HG02852 (cell line): ENCODE data around the gene VAPA.

Experiments used
- ATAC-seq: cut with Tn5 transposase; IDR thresholded peaks from one replicate; pipeline ENCODE4 v1.9.1; 2021; ENCODE audit warnings: mild to moderate bottlenecking, moderate library complexity; ENCODE audit not compliant: unreplicated experiment

Gene VAPA

DNA sequence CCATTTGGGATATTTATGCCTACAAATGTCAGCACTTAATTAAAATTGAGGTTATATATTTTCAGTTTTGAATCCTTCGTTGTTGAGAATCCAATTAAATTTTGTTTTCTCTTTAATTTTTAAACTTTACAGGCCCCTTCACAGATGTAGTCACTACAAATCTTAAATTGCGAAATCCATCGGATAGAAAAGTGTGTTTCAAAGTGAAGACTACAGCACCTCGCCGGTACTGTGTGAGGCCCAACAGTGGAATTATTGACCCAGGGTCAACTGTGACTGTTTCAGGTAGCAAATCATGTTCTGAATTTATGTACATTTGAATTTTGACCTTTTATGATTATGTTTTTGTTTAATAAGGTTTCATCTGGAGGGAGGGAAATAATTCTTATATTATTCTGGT, 17.9 kb downstream of the VAPA start:
- no peak for ATAC-seq

DNA sequence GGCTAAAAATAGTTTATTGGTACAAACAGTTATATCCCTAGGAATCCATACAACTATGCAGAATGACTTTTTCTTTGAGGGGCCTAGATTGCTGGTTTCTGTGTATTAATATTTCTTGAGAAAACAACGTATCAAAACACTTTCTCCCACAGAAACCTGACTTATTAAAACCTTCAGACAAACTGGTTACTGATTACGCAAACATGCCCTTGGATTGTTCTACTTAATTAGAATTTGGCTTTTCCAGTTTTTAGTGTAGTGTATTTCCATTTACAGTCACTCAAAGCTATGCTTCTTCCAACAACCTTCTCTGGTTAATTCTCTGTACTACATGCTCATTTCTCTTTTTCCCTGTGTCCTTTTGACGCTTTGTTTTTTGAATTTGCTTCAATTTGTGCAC, 20.0 kb downstream of the VAPA start:
- ATAC-seq, result no peak

DNA sequence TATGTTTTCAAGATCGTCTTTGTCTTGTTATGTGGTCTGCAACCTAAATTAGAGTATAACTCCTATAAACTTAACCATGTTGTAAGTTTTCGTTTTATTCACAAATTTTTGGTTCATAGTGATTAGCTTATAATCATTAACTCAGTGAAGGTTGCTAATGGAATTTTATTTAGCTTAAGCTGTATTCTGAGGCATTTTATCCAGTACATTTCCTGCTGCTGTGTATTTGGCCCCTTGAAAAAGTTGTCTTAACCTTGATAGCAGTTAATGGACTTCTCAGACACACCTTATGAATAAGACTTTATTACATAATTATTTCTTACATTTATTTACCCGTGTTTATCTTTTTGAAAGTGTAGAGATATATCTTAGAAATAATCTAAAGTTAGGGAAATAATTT, 20.5 kb downstream of the VAPA start:
- no peak for ATAC-seq

DNA sequence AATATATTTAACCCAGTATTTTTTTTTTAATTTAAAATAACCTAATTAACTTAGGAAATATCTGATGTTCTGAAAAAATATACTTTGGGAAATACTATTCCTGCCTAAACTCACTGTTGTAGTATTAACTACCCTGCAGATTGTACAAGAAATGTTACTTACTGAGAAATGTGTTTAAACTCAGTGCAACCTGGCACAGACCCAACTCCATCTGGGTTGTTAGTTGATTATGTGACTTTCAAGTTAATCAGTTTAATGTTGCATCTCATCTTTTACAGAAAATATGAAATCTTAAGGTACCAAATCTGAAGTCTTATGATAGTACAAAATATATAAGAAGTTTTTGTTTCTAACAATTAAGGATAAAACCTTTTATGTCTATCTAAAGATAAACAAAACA, 27.3 kb downstream of the VAPA start:
- ATAC-seq, result no peak

DNA sequence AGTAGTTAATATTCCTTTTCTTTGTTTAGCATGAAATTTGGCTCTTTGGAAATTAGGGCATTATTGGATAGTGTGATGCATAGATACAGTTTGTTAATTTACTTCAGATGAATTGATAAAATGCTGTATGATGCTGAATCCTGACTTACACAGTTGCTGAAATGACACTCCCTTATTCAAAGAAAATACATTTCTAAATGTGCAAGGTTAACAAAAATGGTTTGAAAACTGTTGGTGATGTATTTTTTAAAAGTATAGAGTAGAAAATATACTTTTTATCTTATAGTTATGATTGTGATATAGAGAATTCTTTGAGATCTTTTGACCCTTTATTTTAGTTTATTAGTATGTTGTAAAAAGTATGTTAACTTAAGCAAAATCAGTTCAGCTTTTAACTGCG, 27.8 kb downstream of the VAPA start:
- ATAC-seq, result no peak

DNA sequence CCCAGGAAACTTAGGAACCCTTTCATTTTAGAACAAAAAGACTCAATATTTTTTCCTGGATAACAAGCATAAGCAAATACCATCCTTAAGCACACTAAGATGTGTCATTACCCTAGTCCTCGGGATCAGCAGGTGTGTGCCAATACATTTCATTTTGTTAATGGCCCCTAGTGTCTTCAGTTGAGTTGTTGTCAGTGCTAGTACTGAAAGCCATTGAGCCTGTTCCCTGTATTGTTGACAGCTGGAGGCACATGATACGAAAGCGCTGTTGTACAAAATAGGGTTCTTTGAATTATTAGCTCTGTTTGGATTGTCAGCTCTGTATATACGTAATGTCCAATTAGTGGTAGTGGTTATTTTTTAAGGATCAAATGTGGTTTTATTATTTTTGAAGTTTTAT, 29.5 kb downstream of the VAPA start:
- no peak for ATAC-seq

DNA sequence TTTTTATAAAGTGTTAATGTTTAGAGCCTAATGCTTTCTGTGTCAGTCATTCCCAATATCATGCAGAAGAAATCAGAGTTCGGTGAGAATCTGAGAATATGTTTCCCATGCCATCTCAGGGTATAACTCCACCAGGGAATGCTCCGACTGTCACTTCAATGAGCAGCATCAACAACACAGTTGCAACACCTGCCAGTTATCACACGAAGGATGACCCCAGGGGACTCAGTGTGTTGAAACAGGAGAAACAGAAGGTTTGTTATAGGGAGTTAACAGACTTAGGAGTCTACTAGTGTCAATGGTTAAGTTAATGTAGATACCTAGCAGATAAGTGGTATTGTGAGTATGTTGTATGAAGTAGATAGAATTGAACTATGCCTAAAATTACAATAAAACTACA, 31.0 kb downstream of the VAPA start:
- ATAC-seq, result no peak

DNA sequence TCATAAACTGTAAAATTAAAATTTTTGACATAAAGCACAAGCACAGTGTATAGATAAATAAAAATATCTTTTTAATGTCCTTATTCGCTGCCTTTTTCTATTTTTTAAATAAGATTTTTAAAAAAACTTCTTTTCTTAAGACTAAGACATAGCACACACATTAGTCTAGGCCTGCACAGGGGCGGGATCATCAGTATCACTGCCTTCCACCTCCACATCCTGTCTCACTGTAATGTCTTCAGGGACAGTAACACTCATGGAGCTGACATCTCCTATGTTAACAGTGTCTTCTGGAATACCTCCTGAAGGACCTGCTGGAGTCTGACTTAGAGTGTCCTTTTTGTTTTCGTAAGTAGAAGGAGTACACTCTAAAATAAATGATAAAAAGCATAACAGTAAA, 33.0 kb downstream of the VAPA start:
- ATAC-seq, result no peak

DNA sequence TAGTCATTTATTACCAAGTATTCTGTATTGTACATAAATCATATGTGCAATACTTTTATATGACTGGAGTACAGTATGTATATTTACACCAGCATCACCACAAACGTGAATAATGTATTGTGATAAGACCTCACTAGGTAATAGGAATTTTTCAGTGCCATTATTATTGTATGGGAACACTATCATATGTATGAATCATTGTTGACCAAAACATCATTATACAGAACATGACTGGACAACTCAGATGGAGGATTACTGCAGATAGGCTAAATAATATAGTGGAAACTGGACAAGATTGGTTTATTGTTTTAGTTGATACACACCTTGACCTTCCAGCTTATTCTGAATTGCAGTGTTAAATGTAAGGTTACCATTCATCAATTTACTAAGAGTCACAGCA, 33.4 kb downstream of the VAPA start:
- no peak for ATAC-seq

DNA sequence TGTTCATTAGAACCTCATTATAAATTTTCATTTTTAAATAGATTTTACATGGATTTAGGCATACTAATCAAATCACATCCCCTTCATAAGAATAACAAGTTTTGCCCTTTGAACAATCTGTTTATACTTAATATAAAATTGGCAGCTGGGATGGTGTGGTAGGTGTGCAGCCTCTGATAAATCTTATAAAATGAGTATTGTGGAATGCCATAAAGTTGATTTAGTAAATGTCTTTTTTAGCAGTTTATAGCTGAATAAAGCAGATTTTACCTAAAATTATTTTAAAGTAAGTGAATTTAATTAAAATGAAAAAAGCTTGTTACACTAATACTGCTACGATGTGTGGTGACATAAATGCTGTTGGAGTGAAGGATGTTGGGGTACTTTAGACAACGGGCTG, 35.5 kb downstream of the VAPA start:
- no peak for ATAC-seq

DNA sequence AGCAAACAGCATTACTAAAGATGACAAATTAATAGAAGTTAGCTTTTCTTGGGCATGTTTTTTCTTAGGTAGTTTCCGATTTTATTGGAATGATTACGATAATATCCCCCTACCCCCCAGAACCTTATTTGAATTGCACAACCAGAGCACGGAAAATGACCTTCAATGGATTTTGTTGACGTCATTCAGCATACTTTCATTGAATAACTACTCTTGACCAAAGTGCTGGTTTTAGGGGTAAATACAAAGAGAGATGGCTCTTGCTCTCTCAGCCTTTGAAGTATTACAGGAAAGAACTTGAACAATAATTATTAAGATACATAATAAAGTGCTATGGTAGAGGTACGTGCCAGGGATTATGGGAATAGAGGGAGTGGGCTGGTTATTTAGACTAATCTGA, 36.0 kb downstream of the VAPA start:
- no peak for ATAC-seq

DNA sequence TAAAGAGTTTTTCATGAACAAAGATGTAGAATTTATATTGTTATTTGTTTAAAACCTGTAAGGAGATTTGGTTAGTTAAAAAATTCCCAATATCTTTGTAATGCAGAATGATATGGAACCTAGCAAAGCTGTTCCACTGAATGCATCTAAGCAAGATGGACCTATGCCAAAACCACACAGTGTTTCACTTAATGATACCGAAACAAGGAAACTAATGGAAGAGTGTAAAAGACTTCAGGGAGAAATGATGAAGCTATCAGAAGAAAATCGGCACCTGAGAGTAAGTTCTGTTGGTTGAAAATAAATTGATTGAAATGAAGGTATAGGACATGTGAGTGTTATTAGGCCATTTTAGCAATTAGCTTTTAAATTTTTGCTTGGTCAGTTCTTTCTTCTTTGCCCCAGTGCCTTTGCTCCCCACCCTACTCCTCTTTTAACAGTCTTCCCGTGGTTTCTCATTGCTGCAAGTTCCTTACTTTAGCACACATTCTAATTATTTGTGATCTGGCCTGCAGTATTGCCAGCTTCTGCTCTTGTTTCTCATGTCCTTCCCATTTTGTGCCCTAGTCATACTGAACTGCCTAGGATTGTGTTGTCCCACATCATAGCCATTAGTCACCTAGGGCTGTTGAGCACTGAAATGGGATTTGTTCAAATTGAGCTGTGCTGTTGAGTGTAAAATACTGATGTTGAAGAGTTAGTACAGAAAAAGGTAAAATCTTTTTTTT, 36.6 kb downstream of the VAPA start:
- ATAC-seq, result no peak

DNA sequence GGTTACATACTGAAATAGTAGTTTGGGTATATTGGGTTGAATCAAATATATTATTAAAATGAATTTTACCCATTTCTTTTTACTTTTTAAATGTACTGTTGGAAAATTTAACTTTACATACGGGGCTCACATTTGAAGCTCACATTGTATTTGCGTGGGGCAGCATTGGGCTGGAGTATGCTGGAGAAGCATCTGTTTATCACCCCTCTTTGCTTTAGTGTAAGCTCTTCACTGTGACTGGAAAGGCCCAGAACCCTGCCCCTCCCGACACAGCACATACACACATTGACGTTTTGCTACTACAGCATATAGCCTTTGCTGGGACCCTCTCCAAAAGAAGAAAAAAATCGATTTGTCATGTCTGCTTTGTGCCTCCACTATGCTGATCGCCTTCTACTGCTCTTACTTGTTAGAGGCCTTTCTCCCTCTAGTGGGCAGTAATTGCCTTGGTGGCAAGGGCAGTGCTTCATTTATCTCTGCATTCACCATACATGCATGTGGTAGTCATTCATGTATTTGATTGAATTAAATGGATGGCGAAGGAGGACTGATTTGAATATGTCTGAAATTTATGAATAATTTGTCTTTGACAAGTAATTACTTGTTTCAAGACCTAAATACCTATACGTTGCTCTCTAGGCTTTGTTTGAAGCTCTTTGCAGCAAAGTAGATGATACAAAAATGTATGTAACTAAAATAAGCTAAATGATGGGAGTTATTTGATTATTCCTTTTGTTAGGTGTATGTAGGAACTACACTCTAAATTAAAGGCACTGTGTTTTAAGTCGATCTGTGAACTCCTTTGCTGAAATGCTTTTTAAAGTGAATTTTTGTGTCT, 37.4 kb downstream of the VAPA start:
- no peak for ATAC-seq

DNA sequence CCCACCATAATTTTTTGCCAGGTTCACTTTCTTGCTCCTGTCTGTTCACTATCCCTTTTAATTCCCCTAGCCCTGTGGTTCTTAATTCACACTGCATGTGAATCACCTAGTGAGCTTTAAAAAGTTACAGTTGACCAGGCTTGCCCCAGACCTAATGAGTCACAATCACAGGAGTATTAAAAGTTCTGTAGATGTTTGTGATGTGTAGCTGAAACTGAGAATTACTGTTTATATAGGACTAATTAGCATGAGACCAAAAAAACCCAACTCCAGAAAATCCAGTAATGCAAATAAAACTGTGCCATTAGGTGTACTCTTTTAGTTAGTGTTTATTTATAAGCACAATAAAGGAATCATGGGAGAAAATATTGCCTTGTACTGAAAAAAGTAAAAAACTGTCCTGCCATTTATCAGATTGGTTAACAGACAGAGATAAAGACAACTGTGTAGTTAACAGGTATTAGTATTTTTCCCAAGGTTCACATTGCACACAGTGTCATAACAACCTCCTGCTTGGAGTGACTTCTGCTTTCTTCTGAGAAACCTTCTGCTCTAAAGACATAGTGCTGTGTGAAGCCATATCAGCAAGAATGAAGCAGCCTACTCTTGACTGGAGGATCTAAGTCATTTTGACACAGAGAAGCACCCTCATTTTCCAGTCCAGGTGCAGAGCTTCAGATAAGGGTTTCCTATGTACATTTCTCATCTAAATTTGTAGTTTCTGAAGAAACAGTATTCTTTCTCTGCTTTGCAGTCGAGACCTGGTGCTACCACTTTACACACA, 39.0 kb downstream of the VAPA start:
- no peak for ATAC-seq

DNA sequence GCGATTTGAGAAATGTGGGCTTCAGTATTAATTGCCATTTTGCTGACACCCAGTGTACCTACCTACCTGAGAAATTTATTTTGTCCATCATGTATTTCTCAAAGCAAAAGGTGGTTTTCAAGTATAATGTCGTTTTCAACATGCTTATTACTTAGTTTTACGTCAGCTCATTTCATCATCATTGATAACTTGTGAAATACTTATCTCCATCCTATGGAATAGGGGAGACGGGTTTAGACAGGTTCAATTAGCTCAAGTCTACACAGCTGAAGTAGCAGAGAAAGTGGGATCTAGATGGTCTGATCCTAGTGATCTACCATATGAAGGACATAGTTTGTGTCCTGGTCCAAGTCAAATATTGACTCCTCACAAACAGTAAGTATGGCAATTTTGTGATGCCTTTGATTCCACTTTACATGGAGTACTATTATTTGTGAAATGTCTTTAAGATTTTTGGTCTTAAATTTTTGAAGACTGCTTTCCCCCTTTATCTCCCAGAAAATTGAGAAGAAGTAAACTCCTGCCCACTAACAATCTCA, 45.1 kb downstream of the VAPA start:
- no peak for ATAC-seq

DNA sequence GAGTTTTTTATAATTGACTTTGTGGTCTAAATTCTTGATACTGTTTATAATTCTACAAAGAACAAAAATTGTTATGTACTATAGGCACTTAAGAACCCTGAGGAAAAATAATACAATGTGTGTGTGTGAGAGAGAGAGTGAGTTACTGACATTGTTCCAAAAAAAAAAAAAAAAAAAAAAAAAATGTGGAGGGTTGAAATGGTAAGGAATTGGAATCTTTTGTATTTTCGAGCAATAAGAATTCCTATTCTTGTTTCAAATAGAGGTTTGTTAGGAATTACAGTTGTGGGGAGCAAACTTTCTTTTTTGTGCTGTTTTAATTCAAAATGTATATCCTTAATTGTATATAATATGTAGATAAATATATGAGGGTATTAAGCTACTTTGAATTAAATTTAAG, 45.7 kb downstream of the VAPA start:
- ATAC-seq, result no peak

DNA sequence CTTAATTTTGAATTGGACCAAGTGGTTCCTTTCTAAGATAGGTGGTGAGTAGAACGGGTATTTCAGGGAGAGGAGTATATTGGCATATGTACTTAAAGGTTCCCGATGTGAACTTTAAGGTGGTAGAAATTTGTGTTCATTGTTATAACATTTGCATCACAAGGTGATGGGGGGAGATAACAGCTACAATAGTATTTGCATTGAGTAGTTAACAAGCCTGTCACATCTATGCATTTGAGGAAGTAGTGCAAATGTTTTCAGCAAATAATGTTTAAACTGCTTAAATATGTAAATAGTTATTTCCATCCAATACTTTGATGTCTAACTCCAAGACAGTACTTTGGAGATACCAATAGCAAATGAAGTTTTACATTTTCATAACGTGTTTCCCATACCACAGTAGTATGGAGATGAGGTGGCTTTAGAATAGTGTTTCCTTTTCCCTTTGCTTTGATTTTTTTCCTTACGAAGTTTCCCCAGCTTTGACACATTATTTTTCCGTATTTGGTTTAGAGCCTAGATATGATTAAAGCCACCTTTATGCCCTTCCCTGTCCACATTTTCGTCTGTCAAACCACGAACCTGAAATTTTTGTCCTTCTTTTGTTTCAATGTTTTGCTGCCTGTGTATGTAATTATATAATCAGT, 46.6 kb downstream of the VAPA start:
- no peak for ATAC-seq

DNA sequence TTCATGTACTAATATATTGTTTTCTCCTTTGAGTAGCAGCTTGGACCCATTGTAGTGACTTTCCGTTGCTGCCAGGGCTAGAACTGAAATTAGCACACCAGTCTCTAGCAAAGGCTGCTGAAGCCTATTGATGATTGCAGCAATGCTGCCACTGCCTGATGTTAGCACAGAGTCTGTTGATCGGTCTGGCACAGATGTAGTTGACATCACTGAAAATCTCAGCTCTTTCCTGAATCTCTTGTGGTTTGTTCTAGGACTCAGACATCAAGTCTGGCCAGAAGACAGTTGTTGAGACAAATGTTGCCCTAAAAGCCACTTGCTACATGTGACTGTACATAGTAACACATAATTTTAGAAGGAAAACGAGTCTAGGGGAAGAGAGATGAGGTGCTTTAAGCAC, 47.2 kb downstream of the VAPA start:
- no peak for ATAC-seq

DNA sequence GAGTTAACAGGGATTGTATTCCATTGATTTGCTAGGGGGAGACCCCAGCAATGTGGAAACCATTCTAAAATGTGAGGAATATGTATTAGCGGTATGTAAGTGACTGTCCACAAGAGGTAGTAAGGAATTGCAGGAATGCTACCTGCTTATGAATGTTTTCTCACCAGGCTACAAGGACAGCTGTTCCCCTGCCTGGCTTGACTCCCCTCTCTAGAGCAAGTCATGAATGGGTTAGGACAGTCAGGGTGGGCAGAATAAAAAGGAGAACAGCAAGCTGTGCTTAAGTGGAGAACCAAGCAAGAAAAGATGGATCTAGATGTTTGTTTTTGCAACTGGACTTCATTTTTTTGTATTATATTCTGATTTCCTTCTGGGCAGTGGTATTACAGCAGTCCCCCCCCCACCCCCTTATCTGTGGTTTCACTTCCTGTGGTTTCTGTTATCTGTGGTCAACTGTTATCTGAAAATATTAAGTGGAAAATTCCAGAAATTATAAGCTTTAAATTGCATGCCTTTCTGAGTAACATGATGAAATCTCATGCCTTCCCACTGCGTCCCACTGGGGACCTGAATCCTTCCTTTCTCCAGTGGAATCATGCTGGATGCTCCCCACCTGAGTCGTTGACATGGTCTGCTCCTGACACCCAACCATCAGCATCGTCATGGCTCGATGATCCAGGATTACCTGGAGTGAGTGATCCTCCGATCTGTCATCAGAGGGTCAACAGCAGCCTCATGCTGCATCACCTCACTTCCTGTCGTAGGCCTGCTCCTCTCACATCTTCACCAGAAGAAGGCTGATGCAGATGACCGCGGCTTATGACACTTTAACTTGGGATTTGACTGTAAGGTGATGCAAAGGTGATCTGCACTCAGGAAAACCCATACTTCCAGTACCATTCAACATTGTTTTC, 52.2 kb downstream of the VAPA start:
- ATAC-seq, result no peak
